ENCODE measurements around the gene MROH2A.

Gene MROH2A

DNA sequence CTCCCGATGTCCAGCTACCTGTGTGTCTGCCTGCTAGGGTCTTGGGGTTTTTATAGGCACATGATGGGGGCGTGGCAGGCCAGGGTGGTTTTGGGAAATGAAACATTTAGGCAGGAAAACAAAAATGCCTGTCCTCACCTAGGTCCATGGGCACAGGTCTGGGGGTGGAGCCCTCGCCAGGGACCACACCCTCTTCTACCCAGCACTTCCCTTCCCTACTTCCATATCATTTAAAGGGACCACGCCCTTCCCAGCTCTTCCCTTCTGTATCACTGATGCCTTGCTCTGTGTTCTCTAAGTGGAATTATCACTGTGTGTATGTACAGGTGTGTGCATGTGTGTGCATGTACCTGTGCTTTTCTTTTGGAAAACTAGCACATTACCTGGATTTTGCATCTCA is 11.7 kb upstream of the MROH2A start:
- no peak for DNase-seq

DNA sequence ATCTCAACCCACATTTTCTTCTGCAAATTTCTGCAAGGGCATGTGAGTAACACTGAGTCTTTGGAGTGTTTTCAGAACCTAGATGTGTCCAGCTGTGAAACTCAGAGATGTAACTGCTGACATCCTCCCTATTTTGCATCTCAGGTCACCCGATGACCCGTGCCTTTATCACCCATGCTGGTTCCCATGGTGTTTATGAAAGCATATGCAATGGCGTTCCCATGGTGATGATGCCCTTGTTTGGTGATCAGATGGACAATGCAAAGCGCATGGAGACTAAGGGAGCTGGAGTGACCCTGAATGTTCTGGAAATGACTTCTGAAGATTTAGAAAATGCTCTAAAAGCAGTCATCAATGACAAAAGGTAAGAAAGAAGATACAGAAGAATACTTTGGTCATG is 10.1 kb upstream of the MROH2A start:
- no peak for DNase-seq

DNA sequence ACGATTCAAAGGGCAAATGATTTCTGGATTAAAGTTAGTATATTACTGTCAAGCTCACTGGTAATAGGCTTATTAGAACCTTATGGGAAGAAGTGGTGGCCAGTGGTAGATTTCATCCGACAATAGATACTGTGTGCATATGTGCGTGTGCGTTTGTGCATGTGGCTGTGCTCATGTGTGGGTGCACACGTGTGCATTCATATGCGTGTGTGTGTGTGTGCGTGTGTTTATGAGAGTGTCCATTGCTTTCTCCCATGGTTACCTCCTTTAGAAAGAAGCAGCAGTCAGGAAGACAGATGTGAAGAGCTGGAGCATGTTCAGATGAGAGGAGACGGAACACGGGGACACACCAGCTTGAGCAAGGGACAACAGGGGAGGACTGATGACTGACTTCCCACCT is 8.9 kb upstream of the MROH2A start:
- DNase-seq: no peak

GRCh38 chr2:233772153-233772552 is 6.0 kb upstream of the MROH2A start:
- DNase-seq: no peak

DNA sequence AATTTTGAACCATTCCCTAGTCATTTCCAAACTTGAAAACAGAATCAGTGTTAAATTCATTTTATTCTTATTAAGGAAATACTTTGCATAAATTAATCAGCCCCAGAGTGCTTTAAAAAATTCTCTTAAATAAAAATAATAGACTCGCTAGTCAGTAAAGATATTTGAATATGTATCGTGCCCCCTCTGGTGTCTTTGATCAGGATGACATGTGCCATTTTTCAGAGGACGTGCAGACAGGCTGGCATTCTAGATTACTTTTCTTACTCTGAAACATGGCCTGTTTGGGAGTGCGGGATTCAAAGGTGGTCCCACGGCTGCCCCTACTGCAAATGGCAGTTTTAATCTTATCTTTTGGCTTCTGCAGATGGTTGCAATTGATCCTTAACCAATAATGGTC is 5.5 kb upstream of the MROH2A start:
- DNase-seq: no peak

- DNase-seq: no peak
Observed at GRCh38 chr2:233773854-233774253, 4.3 kb upstream of the MROH2A start.

DNA sequence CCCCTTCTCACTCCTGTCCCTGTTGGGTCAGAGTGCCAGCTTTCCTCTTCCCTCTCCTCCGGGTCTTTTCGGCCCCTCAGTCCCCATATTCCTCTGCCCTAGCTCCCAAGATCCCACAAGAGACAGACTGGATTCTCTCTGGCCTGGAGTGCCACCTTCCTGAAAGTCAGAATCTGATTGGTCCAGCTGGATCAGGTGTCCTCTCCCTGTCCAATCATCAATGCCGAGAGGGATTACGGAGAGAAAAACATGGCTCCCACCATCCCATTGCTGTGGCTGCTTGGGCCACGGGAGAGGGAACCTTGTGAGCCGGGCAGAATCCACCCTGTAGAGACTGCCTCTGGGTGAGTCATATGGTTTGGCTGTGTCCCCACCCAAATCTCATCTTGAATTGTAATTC is 2.7 kb upstream of the MROH2A start:
- no peak for DNase-seq

GRCh38 chr2:233779722-233780121 is 1.6 kb downstream of the MROH2A start:
- no peak for DNase-seq

DNA sequence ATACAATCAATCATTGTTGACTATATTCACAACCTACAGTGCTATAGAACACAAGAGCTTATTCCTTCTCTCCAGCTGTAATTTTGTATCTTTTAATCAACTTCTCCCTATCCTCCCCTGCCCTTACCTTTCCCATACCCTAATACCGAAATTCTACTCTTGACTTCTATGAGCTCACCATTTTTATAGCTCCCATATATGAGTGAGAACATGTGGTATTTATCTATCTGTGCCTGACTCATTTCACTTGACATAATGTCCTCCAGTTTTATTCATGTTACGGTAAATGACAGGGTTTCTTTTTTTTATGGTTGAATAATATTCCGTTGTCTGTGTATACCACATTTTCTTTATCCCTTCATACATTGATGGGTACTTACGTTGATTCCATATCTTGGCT is 2.6 kb downstream of the MROH2A start:
- no peak for DNase-seq

GRCh38 chr2:233789554-233789953 is 11.4 kb downstream of the MROH2A start:
- DNase-seq: no peak

DNA sequence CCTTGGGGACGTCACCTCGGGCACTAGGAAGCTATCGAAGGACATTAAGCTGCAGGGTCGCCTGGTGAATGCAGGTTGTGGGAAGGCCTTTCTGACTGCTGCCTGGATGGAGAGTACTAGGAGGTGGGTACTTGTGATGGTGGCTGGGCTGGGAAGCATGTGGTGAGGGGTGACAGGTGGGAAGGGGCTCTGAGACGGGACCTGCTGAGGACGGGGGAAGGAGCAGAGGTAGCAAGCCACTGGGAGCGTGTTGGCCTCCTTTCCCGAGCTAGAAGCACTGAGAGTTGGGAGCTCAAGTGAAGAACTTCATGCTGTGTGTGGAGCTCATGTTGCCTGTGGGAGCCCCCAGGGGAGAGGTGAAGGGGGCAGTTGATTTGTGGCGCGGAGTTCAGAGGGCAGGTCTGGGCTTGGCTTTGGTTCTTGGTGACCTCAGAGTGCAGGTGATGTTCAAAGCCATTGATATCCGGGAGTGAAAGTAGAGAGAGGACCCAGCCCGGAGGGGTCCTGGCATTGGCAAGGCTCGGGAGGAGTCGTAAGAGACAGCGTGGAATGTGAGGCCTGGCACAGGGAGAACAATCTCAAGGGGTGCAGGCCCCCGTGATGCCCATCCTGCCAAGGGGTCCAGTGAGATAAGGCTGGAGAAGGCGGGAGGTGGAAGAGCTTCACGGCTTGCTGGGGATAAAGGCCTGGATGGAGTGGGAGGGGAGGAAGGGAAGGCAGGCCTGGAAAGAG is 13.2 kb downstream of the MROH2A start:
- DNase-seq: no peak

DNA sequence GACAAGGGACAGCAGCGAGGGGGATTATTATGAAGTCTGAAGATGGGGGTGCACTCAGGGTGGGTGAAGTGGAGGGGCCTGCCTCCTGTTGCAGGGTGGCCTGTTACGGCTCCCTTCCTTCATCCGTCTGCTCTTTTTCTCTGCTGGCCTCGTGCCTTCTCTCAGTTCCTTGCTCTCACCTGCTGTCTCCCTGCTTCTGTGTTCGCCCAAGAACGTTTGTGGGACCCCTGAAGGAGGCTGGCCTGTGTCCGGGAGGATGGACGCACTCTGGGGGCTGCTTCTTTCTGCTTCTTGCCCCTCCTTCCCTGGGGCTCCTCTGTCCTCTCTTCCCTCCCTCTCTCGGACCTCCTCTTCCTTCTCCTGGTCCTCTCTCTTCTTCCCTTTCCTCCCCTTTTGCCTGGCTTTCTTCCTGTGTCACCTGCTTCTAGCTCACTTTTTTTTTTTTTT is 13.8 kb downstream of the MROH2A start:
- no peak for DNase-seq

DNA sequence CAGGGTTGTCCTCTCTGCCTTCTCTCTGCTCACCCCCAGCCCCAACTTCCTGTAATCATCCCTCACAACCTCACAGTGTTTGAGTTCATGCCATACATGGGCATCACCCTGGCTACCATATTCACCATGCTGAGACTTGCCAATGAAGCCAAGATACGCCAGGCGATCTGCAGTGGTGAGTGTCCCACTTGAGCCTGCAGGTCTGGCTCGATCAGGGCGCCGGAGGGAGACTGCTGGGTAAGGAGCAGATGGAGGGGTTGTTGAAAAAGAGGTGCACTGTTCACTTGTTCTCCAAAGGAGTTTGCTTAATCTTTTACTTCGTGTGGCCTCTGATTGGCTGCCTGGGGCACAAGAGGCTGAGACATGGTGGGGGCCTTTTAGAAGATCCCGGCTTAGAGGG is 14.6 kb downstream of the MROH2A start:
- no peak for DNase-seq

GRCh38 chr2:233793465-233794127 is 15.5 kb downstream of the MROH2A start:
- no peak for DNase-seq

DNA sequence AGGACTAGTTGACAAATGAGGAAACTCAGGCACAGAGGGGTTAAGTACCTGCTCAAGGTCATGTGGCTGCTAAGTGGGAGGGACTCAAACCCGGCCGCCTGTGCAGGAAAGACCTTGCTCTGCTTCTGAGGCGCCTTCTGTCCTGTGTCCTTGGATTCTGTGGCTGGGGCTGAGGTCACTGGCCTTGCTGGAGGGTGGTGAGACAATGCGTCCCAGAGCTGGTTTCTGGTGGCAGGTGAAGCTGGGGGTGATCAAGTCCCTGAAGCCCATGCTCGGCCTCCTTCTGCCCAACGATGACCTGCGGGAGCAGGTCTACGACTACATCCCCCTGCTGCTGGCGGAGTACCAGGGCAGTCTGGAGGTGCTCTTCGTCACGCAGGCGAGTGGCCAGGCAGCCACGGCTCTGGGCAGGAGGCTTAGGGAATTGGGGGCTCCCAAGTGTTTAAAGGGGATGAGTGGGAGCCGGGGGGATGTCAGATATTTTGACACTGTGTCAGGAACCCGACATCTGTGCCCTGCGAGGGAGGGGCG is 16.1 kb downstream of the MROH2A start:
- DNase-seq: no peak

- DNase-seq: no peak
Observed at GRCh38 chr2:233795735-233796171, 17.6 kb downstream of the MROH2A start.

DNA sequence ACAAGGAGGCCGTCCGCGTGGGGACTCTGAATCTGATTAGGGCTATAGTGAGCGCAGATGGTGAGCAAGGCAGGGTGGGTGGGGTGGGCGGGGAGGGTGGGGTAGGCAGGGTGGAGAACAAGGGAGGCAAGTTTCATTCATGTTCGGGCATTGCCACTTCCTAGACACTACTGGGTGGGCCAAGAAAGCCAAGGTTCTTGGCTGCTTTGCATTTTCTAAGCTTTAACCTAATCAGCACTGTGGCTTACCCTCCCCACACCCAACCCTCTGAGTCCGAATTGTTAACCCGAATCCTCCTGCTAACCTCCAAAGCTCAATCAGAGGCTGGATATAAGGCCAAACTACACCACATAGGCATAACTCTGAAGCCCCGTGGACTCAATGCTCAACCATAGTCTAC is 18.1 kb downstream of the MROH2A start:
- DNase-seq: no peak

DNA sequence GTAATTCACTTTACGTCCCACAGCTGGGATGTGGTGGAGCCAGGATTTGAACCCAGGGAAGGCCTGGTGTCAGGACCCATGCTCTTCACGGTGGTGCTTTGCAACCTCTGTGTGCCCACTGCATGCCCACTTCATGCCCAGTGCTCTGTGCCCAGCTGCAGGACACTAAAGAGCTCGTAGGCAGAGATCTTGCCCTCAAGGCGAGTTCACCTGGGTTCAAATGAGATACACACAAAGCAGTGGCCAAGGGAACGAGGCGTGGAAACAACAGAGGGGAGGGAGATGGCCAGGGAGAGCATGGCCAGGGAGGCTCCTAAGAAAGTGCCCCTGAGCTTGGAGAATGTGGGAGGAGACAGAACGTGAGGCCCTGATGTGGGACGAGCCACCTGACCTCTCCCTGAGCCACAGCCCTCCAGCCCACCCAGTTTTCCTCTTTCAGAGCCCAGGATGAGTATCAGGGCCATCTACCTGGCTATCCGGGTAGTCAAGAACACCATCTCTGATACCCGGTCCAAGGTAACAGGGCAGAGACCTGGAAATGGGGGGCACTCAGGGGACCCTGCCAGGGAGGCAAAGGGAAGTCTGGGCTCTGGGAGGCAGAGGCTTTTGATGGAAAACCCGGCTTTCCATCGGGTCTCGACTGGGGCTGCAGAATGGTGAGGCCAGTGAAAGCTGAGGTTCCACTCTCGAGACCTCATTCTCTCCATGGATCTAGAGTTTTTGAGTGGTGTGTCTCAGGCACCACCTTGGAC is 20.4 kb downstream of the MROH2A start:
- no peak for DNase-seq

DNA sequence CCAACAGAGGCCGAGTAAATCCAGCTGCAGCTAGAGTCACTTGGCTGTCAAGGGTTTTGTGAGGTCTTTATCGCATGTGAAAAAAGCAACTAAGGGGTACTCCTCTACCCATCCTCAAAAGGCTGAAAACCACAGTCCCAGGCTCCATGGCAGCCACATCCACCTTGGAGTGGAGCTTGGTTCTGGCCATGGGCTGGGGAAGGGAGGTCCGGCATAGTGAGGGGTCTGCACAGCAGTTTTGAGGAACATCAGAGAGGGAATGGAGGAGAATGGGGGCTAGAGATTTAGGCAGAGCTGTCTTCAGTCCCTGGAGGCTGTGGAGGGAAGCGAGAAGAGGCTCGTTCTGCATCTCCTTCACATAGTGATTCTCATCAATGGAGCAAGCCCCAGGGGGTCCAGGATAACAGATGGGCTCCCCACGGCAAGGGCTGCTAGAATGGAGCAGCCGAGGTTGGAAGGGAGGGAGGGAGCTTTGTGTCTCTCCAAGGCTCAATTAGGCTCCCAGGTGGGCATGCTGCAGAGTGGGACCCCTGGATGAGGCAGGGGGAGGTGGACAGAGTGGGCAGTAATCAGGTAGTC is 21.0 kb downstream of the MROH2A start:
- DNase-seq: no peak

GRCh38 chr2:233799716-233800115 is 21.6 kb downstream of the MROH2A start:
- DNase-seq: no peak

DNA sequence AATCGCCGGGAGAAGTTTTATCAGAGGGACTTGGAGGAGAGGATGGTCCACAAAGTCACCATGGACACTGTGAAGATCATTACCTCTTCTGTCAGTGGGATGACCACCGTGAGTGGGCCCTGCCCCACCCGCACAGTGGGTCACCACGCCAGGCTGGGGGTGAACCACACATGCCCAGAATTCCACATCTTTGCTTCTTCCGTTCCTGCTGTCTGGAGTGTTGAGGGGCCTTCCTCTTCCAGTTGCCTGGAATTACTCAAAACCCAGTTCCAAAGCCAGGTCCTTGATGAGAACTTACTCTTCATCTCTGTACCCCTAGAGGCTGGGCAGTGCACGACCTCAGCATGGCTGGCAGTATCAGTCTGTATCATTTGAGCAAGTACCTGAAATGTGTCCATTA is 22.1 kb downstream of the MROH2A start:
- DNase-seq: no peak

DNA sequence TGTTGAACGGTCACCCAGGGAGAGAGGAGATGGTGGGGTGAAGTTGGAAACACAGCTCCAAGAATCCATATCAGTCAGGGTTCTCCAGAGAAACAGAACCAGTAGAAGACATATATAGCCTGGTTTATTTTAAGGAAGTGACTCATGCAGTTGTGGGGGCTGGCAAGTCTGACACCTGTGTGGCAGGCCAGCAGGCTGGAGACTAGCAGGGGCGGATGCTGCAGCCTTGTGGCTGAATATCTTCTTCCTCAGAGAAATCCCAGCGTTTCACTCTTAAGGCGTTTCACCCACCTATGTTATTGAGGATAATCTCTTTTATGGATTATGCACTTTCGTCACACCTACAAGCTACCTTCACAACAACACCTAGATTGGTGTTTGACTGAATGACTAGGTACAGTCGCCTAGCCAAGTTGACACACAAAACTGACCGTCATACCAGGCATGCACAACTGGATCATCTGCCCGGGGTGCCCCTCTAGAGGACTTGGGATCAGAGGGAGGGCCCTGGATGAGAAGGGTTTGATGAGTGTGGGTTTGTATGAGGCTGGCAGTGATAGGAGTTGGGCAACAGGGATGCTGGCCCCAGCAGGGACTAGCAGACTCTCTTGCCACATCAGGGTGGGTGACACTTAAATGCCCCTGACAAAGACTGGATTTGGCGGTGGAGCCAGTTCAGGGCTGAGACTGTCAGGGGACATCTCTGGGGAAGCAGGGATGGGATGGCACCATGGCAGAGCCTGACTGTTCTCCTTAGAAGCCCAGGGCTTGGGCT is 23.4 kb downstream of the MROH2A start:
- DNase-seq: no peak

All from MV-4-11 (cell line).